GM23248 (cell line): ENCODE results near the gene AFF3. TPM values are rescaled to one million over a fixed set of nuclear protein-coding genes. Genes with fewer than 3 reads are reported as not detected.

Experiments used
- DNase-seq: peaks from one replicate; pipeline ENCODE4 v3.0.0-alpha.2; 2015
- H2AFZ ChIP-seq: fragments of 200-600 bp; sonication (generic); 2 replicates; pipeline ENCODE4 v1.6.1; 2016; ENCODE audit warnings: antibody characterized with exemption
- H3F3A ChIP-seq: fragments of 200-600 bp; sonication (generic); 2 replicates; pipeline ENCODE4 v1.6.1; 2016; ENCODE audit warnings: mild to moderate bottlenecking, antibody characterized with exemption, mixed run types; ENCODE audit not compliant: insufficient read depth
- H3K27ac ChIP-seq: fragments of 200-600 bp; sonication (generic); 2 replicates; pipeline ENCODE4 v1.5.1; 2016; ENCODE audit warnings: mild to moderate bottlenecking
- H3K27me3 ChIP-seq: fragments of 200-600 bp; sonication (generic); replicated peaks from 2 replicates; pipeline ENCODE4 v1.6.1; 2016; ENCODE audit warnings: mild to moderate bottlenecking; ENCODE audit not compliant: insufficient read depth
- H3K36me3 ChIP-seq: fragments of 200-600 bp; sonication (generic); 2 replicates; pipeline ENCODE4 v1.6.1; 2016; ENCODE audit warnings: low read depth, mild to moderate bottlenecking
- H3K4me1 ChIP-seq: fragments of 200-600 bp; sonication (generic); 2 replicates; pipeline ENCODE4 v1.6.1; 2016; ENCODE audit warnings: mild to moderate bottlenecking; ENCODE audit not compliant: insufficient read depth
- H3K4me2 ChIP-seq: fragments of 200-600 bp; sonication (generic); one replicate; pipeline ENCODE4 v1.6.1; 2016; ENCODE audit warnings: mild to moderate bottlenecking; ENCODE audit not compliant: unreplicated experiment
- H3K4me3 ChIP-seq: fragments of 200-600 bp; sonication (generic); 2 replicates; pipeline ENCODE4 v1.5.1; 2016; ENCODE audit warnings: mild to moderate bottlenecking
- H3K79me2 ChIP-seq: fragments of 200-600 bp; sonication (generic); 2 replicates; pipeline ENCODE4 v1.6.1; 2016; ENCODE audit warnings: mild to moderate bottlenecking; ENCODE audit not compliant: insufficient read depth
- H3K9ac ChIP-seq: fragments of 200-600 bp; sonication (generic); 2 replicates; pipeline ENCODE4 v1.6.1; 2016; ENCODE audit warnings: mild to moderate bottlenecking
- H3K9me2 ChIP-seq: fragments of 200-600 bp; sonication (generic); 2 replicates; pipeline ENCODE4 v1.6.1; 2016; ENCODE audit warnings: mixed run types, mild to moderate bottlenecking, moderate library complexity; ENCODE audit not compliant: insufficient read depth
- H3K9me3 ChIP-seq: fragments of 200-600 bp; sonication (generic); one replicate; pipeline ENCODE4 v1.6.1; 2017; ENCODE audit warnings: low read depth
- H4K20me1 ChIP-seq: fragments of 200-600 bp; sonication (generic); 2 replicates; pipeline ENCODE4 v1.6.0; 2016; ENCODE audit not compliant: insufficient read depth
- EZH2 ChIP-seq: fragments of 200-600 bp; sonication (generic); IDR thresholded peaks from 2 replicates; pipeline ENCODE4 v1.6.1; 2018; ENCODE audit warnings: antibody characterized with exemption, mild to moderate bottlenecking; ENCODE audit not compliant: insufficient read depth, poor library complexity, severe bottlenecking
- EZH2phosphoT487 ChIP-seq: fragments of 200-600 bp; sonication (generic); IDR thresholded peaks from 2 replicates; pipeline ENCODE4 v1.6.1; 2018; ENCODE audit warnings: antibody characterized with exemption, moderate library complexity, mild to moderate bottlenecking, low read depth; ENCODE audit not compliant: insufficient read depth
- WGBS, 2 experiments: methylation state at CpG; one replicate each; pipeline ENCODE4 v1.1.6; 2015 to 2017; ENCODE audit warnings: low lambda C conversion rate in 2 of 2, low coverage in 1 of 2; ENCODE audit errors: missing lambda C conversion rate in 2 of 2; 5-methylcytosine and 5-hydroxymethylcytosine counted together
- in situ Hi-C: fragments of 300-500 bp; cut with MboI; formaldehyde crosslinking; loops from 2 replicates; pipeline ENCODE4 v1.15.0; 2020
- polyA plus RNA-seq: library from polyadenylated mRNA; unstranded; fragments of >200 nt; fragmentation: Nextera tagmentation; extraction: Ambion mirVana; gene quantifications from 2 replicates; pipeline ENCODE4 v1.2.1, GENCODE V29; 2016
- total RNA-seq: library from RNA; depleted of rRNA; stranded (reverse); fragments of >200 nt; shearing (Covaris generic); gene quantifications from 2 replicates; pipeline ENCODE4 v1.2.3, GENCODE V29; 2014

Gene AFF3
- total and polyA plus RNA-seq, 2 experiments from 2014 or later, result 0.56 to 0.86 TPM

GRCh38 chr2:99780276-99780675 lies 362.1 kb downstream of the AFF3 start:
- in situ Hi-C loops, result no loop called here
- H3K4me1 ChIP-seq, result no peaks in the 10 kb centered on the region; the same call in 1 of the 2 replicates
- no peaks in the 10 kb centered on the region for H3K27me3 ChIP-seq
- peaks cover 3% of the 10 kb centered on the region; the same call in 1 of the 2 replicates for H3F3A ChIP-seq
- H4K20me1 ChIP-seq, result no peaks in the 10 kb centered on the region
- no peak overlapping the region for H3K4me2 ChIP-seq
- TF ChIP-seq EZH2phosphoT487 (no peak), EZH2 (no peak)
- no peaks in the 10 kb centered on the region for H3K9me3 ChIP-seq
- no peak overlapping the region for H3K4me3 ChIP-seq
- H3K36me3 ChIP-seq, result no peaks in the 10 kb centered on the region
- H2AFZ ChIP-seq, result no peak overlapping the region
- H3K79me2 ChIP-seq, result no peaks in the 10 kb centered on the region
- H3K9me2 ChIP-seq, result no peaks in the 10 kb centered on the region
- no peak overlapping the region for H3K9ac ChIP-seq
- H3K27ac ChIP-seq, result no peak overlapping the region
- DNase-seq, result no peak
- 67 to 71% methylated on average over 5 of the region's 5 CpGs for WGBS, 2 experiments

DNA sequence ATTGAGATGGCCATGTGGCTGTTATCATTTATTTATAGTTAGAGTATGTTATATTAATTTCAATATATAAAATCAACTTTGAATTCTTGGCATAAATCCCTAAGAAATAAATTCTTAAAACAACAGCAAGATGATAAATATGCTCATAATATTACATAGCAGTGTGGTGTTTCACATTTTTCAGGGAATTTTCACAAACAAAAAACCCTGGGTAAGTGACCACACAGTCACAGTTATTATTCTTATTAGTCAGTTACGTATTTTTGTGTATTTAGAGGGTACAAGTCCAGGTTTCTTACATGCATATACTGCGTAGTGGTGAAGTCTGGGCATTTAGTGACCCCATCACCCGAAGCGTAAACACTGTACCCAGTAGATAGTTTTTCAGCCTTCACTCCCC lies 363.1 kb downstream of the AFF3 start:
- Histone ChIP-seq H3K4me1 (no peaks in the 10 kb centered on the region; the same call in 1 of the 2 replicates), H3K27me3 (no peaks in the 10 kb centered on the region), H3K27ac (no peak overlapping the region), H3K9me2 (no peaks in the 10 kb centered on the region), H3K4me3 (no peak overlapping the region), H3K36me3 (no peaks in the 10 kb centered on the region), H3K9me3 (no peaks in the 10 kb centered on the region), H3F3A (peaks cover 3% of the 10 kb centered on the region; the same call in 1 of the 2 replicates), H4K20me1 (no peaks in the 10 kb centered on the region), H2AFZ (no peak overlapping the region), H3K9ac (no peak overlapping the region), H3K4me2 (no peak overlapping the region), H3K79me2 (no peaks in the 10 kb centered on the region)
- WGBS, 2 experiments, result 74 to 78% methylated on average over 4 of the region's 4 CpGs
- TF ChIP-seq EZH2, result no peak
- TF ChIP-seq EZH2phosphoT487, result no peak
- in situ Hi-C loops, result no loop called here
- DNase-seq, result no peak

DNA sequence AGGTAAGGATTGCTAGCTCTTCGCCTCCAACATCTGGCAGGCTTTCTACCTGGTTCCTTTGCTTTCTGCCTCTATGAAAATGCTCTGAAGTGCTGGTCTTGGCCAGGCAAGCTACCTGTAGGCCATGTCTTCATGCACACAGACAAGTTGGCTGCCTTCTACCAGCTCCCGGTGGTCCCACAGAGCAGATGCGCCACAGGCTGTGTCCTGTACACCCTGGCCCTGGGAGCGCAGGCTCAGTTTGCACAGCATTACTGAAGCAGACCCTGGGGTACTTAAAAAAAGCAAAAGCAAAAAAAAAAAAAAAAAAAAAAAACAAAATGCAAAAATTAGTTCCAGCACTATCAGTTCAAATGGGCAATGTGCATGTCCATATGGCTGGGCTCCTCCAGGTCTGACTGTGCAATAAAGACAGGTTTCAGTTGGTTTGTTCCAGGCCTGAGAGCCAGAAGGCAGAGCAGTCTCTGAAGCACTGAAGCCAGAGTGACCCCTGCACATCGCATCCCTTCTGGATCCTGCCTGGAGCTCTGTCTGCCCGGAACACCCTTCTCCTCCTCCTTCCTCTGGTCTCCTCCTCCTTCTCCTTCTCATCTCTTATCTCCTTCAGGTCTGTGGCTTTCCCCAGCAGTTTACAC lies 364.6 kb downstream of the AFF3 start:
- H3F3A ChIP-seq, result peaks cover 3% of the 10 kb centered on the region; the same call in 1 of the 2 replicates
- H3K9me3 ChIP-seq, result no peaks in the 10 kb centered on the region
- no peaks in the 10 kb centered on the region for H3K36me3 ChIP-seq
- no peak for DNase-seq
- no peaks in the 10 kb centered on the region; the same call in 1 of the 2 replicates for H3K4me1 ChIP-seq
- in situ Hi-C loops, result no loop called here
- no peaks in the 10 kb centered on the region for H4K20me1 ChIP-seq
- 89 to 90% methylated on average over 6 of the region's 6 CpGs for WGBS, 2 experiments
- no peak overlapping the region for H3K27ac ChIP-seq
- H3K27me3 ChIP-seq, result no peaks in the 10 kb centered on the region
- no peak overlapping the region for H2AFZ ChIP-seq
- H3K79me2 ChIP-seq, result no peaks in the 10 kb centered on the region
- no peaks in the 10 kb centered on the region for H3K9me2 ChIP-seq
- no peak overlapping the region for H3K4me2 ChIP-seq
- TF ChIP-seq EZH2phosphoT487, result no peak
- no peak for TF ChIP-seq EZH2
- H3K4me3 ChIP-seq, result no peak overlapping the region
- no peak overlapping the region for H3K9ac ChIP-seq

GRCh38 chr2:99776906-99777646 lies 365.3 kb downstream of the AFF3 start:
- Histone ChIP-seq H3F3A (peaks cover 3% of the 10 kb centered on the region; the same call in 1 of the 2 replicates), H4K20me1 (no peaks in the 10 kb centered on the region), H3K79me2 (no peaks in the 10 kb centered on the region), H3K27me3 (no peaks in the 10 kb centered on the region), H3K9ac (no peak overlapping the region), H3K4me3 (no peak overlapping the region), H2AFZ (no peak overlapping the region), H3K4me1 (no peaks in the 10 kb centered on the region; the same call in 1 of the 2 replicates), H3K36me3 (no peaks in the 10 kb centered on the region), H3K9me3 (no peaks in the 10 kb centered on the region), H3K4me2 (no peak overlapping the region), H3K9me2 (no peaks in the 10 kb centered on the region), H3K27ac (no peak overlapping the region)
- in situ Hi-C loops, result no loop called here
- no peak for TF ChIP-seq EZH2phosphoT487
- no peak for TF ChIP-seq EZH2
- 72 to 73% methylated on average over 8 of the region's 8 CpGs for WGBS, 2 experiments
- DNase-seq, result no peak
